SK-MEL-5 (cell line): ENCODE measurements around the gene PRKG1. TPM values are rescaled to one million over a fixed set of nuclear protein-coding genes. Genes with fewer than 3 reads are reported as not detected.

Experiments
- DNase-seq: peaks from one replicate; pipeline ENCODE4 v3.0.0-alpha.2; 2016; ENCODE audit warnings: low read depth, low spot score
- in situ Hi-C: cut with HindIII; loops from 2 replicates; pipeline ENCODE4 v1.10.0; 2016; ENCODE audit warnings: low sequenced_read_pairs, high pct_unique_total_duplicates, low pct_unique_long_range_greater_than_20kb
- total RNA-seq: library from RNA; depleted of rRNA; stranded (reverse); fragments of >200 nt; shearing (Covaris generic); gene quantifications from 2 replicates; pipeline ENCODE4 v1.2.3, GENCODE V29; 2014

PRKG1 gene
- total RNA-seq, 1 experiment from 2014 or later, result 4.6 TPM

GRCh38 chr10:52284416-52285013 lies 1210.2 kb downstream of the PRKG1 start:
- in situ Hi-C loops, result no loop called here
- no peak for DNase-seq

GRCh38 chr10:52287866-52288265 lies 1213.6 kb downstream of the PRKG1 start:
- DNase-seq, result no peak
- in situ Hi-C loops, result no loop called here

- DNase-seq, result no peak
- in situ Hi-C loops, result no loop called here
These were observed 1223.5 kb downstream of the PRKG1 start for GRCh38 chr10:52297747-52298146.

GRCh38 chr10:52300599-52301277 lies 1226.5 kb downstream of the PRKG1 start:
- in situ Hi-C loops, result no loop called here
- DNase-seq, result no peak

GRCh38 chr10:52308251-52309031 lies 1234.2 kb downstream of the PRKG1 start:
- peak; percentile 58 for DNase-seq
- in situ Hi-C loops, result no loop called here

- DNase-seq, result no peak
- in situ Hi-C loops, result no loop called here
These were observed 1238.6 kb downstream of the PRKG1 start for GRCh38 chr10:52312942-52313255.

- in situ Hi-C loops, result no loop called here
- DNase-seq, result no peak
These were observed 1239.1 kb downstream of the PRKG1 start for GRCh38 chr10:52313256-52313932.

GRCh38 chr10:52313933-52314821 lies 1239.9 kb downstream of the PRKG1 start, which contains the start of gene DKK1:
Gene DKK1, plus strand, starts transcription at chr10:52314281. Its CDS starts 154 bp downstream, at chr10:52314435.
- in situ Hi-C loops, result no loop called here
- DNase-seq, result peak; percentile 65

GRCh38 chr10:52314822-52315552 lies 1240.7 kb downstream of the PRKG1 start:
- no peak for DNase-seq
- in situ Hi-C loops, result no loop called here

- in situ Hi-C loops, result no loop called here
These were observed 1241.7 kb downstream of the PRKG1 start for GRCh38 chr10:52316001-52316400.

GRCh38 chr10:52316500-52316899 lies 1242.2 kb downstream of the PRKG1 start:
- in situ Hi-C loops, result no loop called here
- no peak for DNase-seq

More at GRCh38 chr10:52316001-52316400, 1241.7 kb downstream of the PRKG1 start:
- no peak for DNase-seq

- no peak for DNase-seq
- in situ Hi-C loops, result no loop called here
These were observed 1243.9 kb downstream of the PRKG1 start for GRCh38 chr10:52318136-52318701.

GRCh38 chr10:52318822-52319464 lies 1244.7 kb downstream of the PRKG1 start:
- no peak for DNase-seq
- in situ Hi-C loops, result no loop called here

GRCh38 chr10:52319926-52320325 lies 1245.6 kb downstream of the PRKG1 start:
- DNase-seq, result no peak
- in situ Hi-C loops, result no loop called here

- no peak for DNase-seq
- in situ Hi-C loops, result no loop called here
These were observed 1248.0 kb downstream of the PRKG1 start for GRCh38 chr10:52322323-52322722.

- in situ Hi-C loops, result no loop called here
- DNase-seq, result no peak
These were observed 1248.6 kb downstream of the PRKG1 start for GRCh38 chr10:52322936-52323335.
